Mesothelial cell of epicardium (in vitro differentiated cells): ENCODE data around the gene GALC. TPM values are rescaled to one million over a fixed set of nuclear protein-coding genes. Genes with fewer than 3 reads are reported as not detected.

Experiments used
- DNase-seq, 2 experiments: peaks; one replicate each; pipeline ENCODE4 v3.0.0; 2021; ENCODE audit warnings: low spot score in 2 of 2; ENCODE audit not compliant: unreplicated experiment in 2 of 2
- H3K27ac Mint-ChIP-seq: 2 replicates; pipeline ENCODE4 v1.8.0; 2021; ENCODE audit warnings: mixed read lengths
- H3K27me3 Mint-ChIP-seq: 2 replicates; pipeline ENCODE4 v1.8.0; 2021; ENCODE audit warnings: low read depth, mixed read lengths
- H3K36me3 Mint-ChIP-seq: 2 replicates; pipeline ENCODE4 v1.8.0; 2021; ENCODE audit warnings: mixed read lengths
- H3K4me1 Mint-ChIP-seq: 2 replicates; pipeline ENCODE4 v1.8.0; 2021; ENCODE audit warnings: mixed read lengths
- H3K4me3 Mint-ChIP-seq: 2 replicates; pipeline ENCODE4 v1.8.0; 2021; ENCODE audit warnings: mild to moderate bottlenecking, moderate library complexity, mixed read lengths
- H3K9me3 Mint-ChIP-seq: 2 replicates; pipeline ENCODE4 v1.8.0; 2021; ENCODE audit warnings: mixed read lengths
- total RNA-seq: library from RNA; stranded (reverse); gene quantifications from 3 replicates; pipeline ENCODE4 v1.2.1, GENCODE V29; 2021
- TF ChIP-seq, protein P1 (sequence below): fragments of 200-600 bp; sonication (generic); IDR thresholded peaks from one replicate; pipeline ENCODE4 v1.5.0; 2021; ENCODE audit warnings: antibody characterized with exemption; ENCODE audit not compliant: unreplicated experiment

GALC gene
- total RNA-seq, 1 donor from 2014 or later, result 26.2 TPM

DNA sequence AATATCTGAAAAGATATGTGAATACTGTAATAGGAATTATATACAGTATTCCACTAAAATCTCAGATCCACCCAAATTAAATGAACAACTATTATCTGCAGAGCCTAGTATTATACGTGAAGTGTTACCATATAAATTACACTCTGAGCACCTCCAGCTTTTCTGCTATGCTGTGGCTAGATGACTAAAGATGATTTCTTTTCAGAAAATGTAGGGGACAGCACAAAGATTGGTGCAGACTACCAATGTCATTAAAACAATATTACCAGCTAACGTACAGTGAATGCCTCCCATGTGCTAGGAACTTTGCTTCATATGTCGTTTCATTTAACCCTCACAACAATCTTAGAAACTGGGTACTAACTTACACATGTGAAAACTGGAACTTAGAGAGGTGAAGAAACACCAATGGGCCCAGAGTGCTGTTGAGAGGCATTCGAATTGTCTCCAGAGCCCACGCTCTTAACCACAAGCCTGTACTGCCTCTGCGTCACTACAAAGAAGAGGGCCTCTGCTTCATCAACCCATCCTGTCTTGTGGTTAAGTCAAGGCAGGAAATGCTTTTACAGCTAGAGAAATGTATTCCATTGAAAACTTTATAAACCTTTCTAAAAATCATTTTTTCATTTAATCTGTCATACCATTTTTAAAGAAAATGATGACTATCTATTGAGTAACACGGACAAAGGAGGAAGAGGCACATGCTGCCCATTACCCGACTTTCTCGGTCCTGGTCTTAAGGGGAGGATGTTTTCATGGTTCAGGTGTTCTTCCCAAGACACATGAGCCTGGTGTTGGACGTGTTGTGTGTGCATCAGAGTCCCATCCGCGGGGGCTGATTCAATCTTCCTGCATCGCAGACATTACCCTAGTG is 13.2 kb upstream of the GALC start:
- Mint-ChIP-seq H3K4me1 (peaks cover 3% of the 10 kb centered on the region), H3K27me3 (no peaks in the 10 kb centered on the region), H3K27ac (no peak overlapping the region), H3K36me3 (no peaks in the 10 kb centered on the region), H3K4me3 (no peak overlapping the region), H3K9me3 (no peaks in the 10 kb centered on the region)
- no peak for DNase-seq
- TF ChIP-seq, protein P1, sequence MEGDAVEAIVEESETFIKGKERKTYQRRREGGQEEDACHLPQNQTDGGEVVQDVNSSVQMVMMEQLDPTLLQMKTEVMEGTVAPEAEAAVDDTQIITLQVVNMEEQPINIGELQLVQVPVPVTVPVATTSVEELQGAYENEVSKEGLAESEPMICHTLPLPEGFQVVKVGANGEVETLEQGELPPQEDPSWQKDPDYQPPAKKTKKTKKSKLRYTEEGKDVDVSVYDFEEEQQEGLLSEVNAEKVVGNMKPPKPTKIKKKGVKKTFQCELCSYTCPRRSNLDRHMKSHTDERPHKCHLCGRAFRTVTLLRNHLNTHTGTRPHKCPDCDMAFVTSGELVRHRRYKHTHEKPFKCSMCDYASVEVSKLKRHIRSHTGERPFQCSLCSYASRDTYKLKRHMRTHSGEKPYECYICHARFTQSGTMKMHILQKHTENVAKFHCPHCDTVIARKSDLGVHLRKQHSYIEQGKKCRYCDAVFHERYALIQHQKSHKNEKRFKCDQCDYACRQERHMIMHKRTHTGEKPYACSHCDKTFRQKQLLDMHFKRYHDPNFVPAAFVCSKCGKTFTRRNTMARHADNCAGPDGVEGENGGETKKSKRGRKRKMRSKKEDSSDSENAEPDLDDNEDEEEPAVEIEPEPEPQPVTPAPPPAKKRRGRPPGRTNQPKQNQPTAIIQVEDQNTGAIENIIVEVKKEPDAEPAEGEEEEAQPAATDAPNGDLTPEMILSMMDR, result no peak

DNA sequence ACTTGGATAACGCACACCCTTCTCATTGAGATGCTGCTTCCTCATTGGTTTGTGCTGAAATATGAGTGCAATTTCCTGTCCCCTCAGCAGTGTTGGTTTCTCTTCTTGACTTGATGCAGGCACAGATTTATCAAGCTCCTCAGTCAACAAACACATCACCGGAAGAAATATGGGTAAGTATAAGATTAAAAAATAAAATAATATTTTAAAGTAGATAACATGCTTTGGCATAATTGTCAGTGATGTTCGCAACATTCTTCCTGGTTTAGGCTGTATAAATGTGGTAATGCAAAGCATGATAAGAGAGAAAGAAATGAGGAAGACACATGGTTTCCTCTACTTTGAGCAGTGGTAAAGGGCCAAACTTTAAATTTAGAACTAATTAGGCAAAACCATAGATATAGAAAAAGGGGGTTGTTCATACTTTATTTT is 12.1 kb upstream of the GALC start, which contains the start of gene GPR65:
Gene GPR65 (plus strand): TSS at position 86 of the 432 bp plus-strand sequence. CDS start 5,713 bp downstream, outside the sequence.
- no peaks in the 10 kb centered on the region for H3K27me3 Mint-ChIP-seq
- no peak for DNase-seq
- no peak within 1 kb of the TSS for H3K27ac Mint-ChIP-seq
- H3K4me3 Mint-ChIP-seq, result no peak within 1 kb of the TSS
- TF ChIP-seq, protein P1, result no peak
- H3K4me1 Mint-ChIP-seq, result no peaks in the 10 kb centered on the region
- H3K36me3 Mint-ChIP-seq, result no peaks in the 10 kb centered on the region
- H3K9me3 Mint-ChIP-seq, result no peaks in the 10 kb centered on the region

DNA sequence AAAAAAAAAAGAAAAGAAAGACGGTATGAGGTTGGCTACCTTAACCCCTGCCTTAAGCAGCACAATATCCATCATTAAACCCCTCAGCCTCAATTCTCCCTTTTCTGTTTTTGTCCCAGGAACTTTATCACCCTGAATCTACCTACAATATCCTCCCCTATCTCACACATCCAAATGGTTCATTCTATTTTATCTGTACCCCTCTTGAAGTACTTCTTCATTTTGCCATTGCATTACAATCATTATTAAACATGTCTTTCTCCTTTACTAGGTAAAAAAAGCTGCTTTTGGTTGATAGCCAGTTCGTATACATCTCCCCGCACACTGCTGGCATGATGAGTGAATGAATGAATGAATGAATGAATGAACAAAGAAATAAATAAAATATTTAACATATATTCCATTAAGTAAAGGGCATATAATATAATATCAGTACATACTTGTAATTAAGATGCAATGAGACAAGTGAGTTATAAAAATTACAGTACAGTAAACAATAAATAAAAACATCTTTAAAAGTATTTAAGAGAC is 11.6 kb upstream of the GALC start:
- no peaks in the 10 kb centered on the region for H3K4me1 Mint-ChIP-seq
- H3K27ac Mint-ChIP-seq, result no peak overlapping the region
- H3K27me3 Mint-ChIP-seq, result no peaks in the 10 kb centered on the region
- no peaks in the 10 kb centered on the region for H3K36me3 Mint-ChIP-seq
- no peak for DNase-seq
- no peak overlapping the region for H3K4me3 Mint-ChIP-seq
- TF ChIP-seq, protein P1, result no peak
- H3K9me3 Mint-ChIP-seq, result no peaks in the 10 kb centered on the region

DNA sequence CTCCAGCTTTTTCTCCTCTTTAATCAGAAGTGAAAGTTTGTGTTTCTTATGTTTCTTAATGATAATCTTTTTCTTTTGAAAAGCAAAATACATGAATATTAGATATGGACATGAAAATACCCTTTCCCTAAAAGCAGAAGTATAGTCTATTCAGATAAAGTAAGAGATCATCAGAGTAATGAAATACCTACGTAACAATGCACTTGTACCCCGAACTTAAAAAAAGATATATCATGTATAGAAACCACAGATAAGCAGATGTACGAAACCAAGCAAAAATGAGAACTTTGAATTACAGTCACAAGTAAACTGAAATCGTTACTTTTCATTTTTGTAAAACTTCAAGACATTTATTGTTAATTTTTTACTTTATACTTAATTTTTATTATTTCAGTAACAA is 10.4 kb upstream of the GALC start:
- Mint-ChIP-seq H3K36me3 (no peaks in the 10 kb centered on the region), H3K4me3 (no peak overlapping the region), H3K9me3 (no peaks in the 10 kb centered on the region), H3K27me3 (no peaks in the 10 kb centered on the region), H3K4me1 (no peaks in the 10 kb centered on the region), H3K27ac (no peak overlapping the region)
- DNase-seq, result no peak
- TF ChIP-seq, protein P1, result no peak

DNA sequence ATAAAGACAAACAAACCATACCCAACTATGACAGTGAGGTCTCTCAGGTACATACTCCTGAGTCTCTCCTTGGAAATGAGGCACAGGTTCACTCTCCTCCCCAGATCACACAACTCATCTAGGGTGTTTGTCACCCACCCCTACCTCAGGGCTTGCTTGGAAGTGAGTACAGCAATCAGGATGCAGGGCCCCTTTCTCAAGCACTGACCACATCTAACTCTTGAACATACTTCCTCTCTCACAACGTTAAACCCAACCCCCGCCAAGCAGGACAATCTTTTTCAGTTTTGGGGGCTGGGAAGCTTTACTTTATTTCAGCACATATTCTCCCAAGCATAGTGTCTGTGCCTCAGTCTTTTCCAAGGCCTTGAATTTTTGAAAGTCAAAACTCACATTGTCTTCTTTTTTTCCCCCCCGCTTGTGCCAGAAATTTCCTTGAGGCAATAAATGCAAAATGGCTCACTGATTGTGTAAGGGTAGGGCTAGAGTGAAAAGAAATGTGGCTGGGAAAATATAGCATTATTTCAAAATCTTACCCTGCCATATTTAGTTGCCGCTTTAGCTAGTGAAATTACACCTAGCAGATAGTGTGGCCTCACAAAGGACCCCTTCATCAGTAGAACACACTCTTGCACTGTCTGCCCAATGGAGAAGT is 9.6 kb upstream of the GALC start:
- Mint-ChIP-seq H3K27me3 (no peaks in the 10 kb centered on the region), H3K4me1 (no peaks in the 10 kb centered on the region), H3K4me3 (no peak overlapping the region), H3K9me3 (no peaks in the 10 kb centered on the region), H3K36me3 (no peaks in the 10 kb centered on the region), H3K27ac (no peak overlapping the region)
- DNase-seq, result no peak
- TF ChIP-seq, protein P1, result no peak
